ENCODE data around the gene CYP27B1.

Gene CYP27B1

DNA sequence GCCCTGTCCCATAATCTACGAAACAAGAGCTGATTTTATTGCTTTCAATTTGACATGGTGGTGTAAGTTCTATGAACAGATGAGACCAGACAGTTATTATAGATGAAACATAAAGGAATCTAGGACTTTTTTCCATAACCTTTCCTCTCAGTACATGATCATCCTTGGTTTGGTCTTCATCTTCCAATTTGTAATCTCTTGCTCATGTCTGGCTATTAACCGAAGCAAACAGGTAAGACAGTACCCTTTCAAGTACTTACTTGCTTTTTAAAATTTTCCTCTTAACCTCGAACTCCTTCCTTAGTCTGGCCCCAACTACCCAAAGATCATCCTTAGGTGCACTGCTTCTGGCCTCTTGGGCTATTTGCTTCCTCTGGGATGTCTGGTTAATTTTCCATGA lies 20.9 kb downstream of the CYP27B1 start:
- peak overlapping the region; percentile 83; the same call in 1 of the 2 replicates for H3K9ac ChIP-seq (ENCODE audit: low read length)
- no peak overlapping the region for H3K27ac ChIP-seq (ENCODE audit: low read depth, low read length, poor library complexity, severe bottlenecking)
- H3K4me2 ChIP-seq (ENCODE audit: low read length), result peak overlapping the region; percentile 79
- H3K9me3 ChIP-seq (ENCODE audit: low read length), result no peaks in the 10 kb centered on the region
- no peaks in the 10 kb centered on the region; the same call in 1 of the 2 replicates for H3F3A ChIP-seq (ENCODE audit: insufficient read depth, low read length)
- no peaks in the 10 kb centered on the region for H3K27me3 ChIP-seq (ENCODE audit: insufficient read depth, low read length)
- peak overlapping the region; percentile 72 for H3K4me3 ChIP-seq (ENCODE audit: low read depth, low read length, poor library complexity, severe bottlenecking)
- no peaks in the 10 kb centered on the region for H3K9me2 ChIP-seq (ENCODE audit: low read depth, low read length)
- no peak overlapping the region for H2AFZ ChIP-seq (ENCODE audit: low read length)
- H4K20me1 ChIP-seq (ENCODE audit: insufficient read depth, low read length), result no peaks in the 10 kb centered on the region
- H3K79me2 ChIP-seq (ENCODE audit: insufficient read depth, low read length), result peaks cover 10% of the 10 kb centered on the region
- H3K4me1 ChIP-seq (ENCODE audit: insufficient read depth, low read length, severe bottlenecking), result peaks cover 46% of the 10 kb centered on the region
- H3K36me3 ChIP-seq (ENCODE audit: insufficient read depth, low read length), result peaks cover 49% of the 10 kb centered on the region
- TF ChIP-seq EZH2 (IDR thresholded peaks at IDR 0.05; ENCODE audit: borderline replicate concordance, low read length), result no peak
- TF ChIP-seq, protein P1, sequence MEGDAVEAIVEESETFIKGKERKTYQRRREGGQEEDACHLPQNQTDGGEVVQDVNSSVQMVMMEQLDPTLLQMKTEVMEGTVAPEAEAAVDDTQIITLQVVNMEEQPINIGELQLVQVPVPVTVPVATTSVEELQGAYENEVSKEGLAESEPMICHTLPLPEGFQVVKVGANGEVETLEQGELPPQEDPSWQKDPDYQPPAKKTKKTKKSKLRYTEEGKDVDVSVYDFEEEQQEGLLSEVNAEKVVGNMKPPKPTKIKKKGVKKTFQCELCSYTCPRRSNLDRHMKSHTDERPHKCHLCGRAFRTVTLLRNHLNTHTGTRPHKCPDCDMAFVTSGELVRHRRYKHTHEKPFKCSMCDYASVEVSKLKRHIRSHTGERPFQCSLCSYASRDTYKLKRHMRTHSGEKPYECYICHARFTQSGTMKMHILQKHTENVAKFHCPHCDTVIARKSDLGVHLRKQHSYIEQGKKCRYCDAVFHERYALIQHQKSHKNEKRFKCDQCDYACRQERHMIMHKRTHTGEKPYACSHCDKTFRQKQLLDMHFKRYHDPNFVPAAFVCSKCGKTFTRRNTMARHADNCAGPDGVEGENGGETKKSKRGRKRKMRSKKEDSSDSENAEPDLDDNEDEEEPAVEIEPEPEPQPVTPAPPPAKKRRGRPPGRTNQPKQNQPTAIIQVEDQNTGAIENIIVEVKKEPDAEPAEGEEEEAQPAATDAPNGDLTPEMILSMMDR (IDR thresholded peaks at IDR 0.05; ENCODE audit: low read length), result no peak

DNA sequence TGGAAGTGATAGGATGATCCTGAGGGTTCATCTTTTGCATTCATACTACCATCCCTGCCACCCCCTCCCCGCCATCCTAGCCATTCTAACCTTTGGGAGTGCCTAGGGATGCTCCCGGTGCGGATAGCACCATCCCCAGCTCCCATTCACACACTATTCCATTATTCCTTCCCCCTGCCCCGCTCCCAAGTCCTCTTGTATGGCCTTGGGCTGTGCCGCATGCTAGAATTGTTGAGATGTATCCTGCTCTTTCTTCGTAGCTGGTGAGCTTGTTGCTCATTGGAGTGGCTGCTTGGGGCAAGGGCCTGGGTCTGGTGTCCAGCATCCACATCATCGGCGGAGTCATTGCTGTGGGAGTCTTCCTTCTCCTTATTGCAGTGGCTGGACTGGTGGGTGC lies 21.4 kb downstream of the CYP27B1 start:
- no peak overlapping the region for H2AFZ ChIP-seq (ENCODE audit: low read length)
- H3K4me1 ChIP-seq (ENCODE audit: insufficient read depth, low read length, severe bottlenecking), result peaks cover 46% of the 10 kb centered on the region

DNA sequence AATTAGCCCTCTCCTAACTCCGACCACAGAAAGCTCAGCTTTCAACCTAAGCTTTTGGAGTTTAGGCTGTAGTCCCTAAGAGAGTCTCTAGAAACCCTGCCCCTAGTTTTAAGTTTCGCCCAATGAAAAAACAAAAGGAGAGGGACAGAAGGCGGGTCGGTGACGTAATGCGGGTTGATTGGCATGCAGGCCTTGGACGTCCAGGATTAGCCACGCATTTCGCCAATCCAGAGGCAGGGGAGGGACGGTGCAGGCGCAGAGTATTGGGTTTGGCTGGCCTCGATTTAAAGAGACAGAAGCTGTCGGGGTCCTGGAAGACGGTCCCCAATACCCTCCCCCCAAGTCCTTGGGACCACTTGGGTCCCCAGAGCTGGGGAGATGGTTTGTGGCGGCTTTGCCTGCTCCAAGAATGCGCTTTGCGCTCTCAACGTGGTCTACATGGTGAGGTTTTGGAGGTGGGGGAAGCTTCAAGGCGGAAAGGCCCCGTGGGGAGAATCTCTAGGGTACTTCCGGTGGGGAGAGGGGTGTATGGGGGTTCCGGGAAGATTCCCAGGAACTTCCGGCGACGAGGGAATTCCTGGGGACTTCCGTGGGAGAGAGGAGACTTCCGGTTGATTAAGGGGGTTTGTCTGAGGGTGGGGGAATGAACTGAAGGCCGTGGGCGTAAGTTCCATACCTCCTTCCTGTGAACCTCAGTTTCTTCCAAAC lies 21.9 kb downstream of the CYP27B1 start, which contains the start of gene TSPAN31:
TSS of gene TSPAN31 (plus strand) at position 263 of the 708 bp plus-strand sequence. CDS start at position 379, 116 bp downstream.
- no peaks in the 10 kb centered on the region for H3K9me3 ChIP-seq (ENCODE audit: low read length)
- H3K27me3 ChIP-seq (ENCODE audit: insufficient read depth, low read length), result no peaks in the 10 kb centered on the region
- peaks cover 39% of the 10 kb centered on the region for H3K36me3 ChIP-seq (ENCODE audit: insufficient read depth, low read length)
- H3K4me1 ChIP-seq (ENCODE audit: insufficient read depth, low read length, severe bottlenecking), result peaks cover 49% of the 10 kb centered on the region
- peak within 1 kb of the TSS; percentile 74 for H3K27ac ChIP-seq (ENCODE audit: low read depth, low read length, poor library complexity, severe bottlenecking)
- peak within 1 kb of the TSS; percentile 72 for H3K4me3 ChIP-seq (ENCODE audit: low read depth, low read length, poor library complexity, severe bottlenecking)
- peak within 1 kb of the TSS; percentile 83 for H3K9ac ChIP-seq (ENCODE audit: low read length)
- H4K20me1 ChIP-seq (ENCODE audit: insufficient read depth, low read length), result no peaks in the 10 kb centered on the region
- H3K4me2 ChIP-seq (ENCODE audit: low read length), result peak within 1 kb of the TSS; percentile 79
- no peaks in the 10 kb centered on the region for H3K9me2 ChIP-seq (ENCODE audit: low read depth, low read length)
- H2AFZ ChIP-seq (ENCODE audit: low read length), result peak within 1 kb of the TSS; percentile 5; the same call in 1 of the 2 replicates
- TF ChIP-seq EZH2 (IDR thresholded peaks at IDR 0.05; ENCODE audit: borderline replicate concordance, low read length), result no peak
- TF ChIP-seq, protein P1 (IDR thresholded peaks at IDR 0.05; ENCODE audit: low read length), result no peak
- no peaks in the 10 kb centered on the region for H3K79me2 ChIP-seq (ENCODE audit: insufficient read depth, low read length)
- H3F3A ChIP-seq (ENCODE audit: insufficient read depth, low read length), result no peaks in the 10 kb centered on the region; the same call in 1 of the 2 replicates

More for the DNA sequence above, 21.4 kb downstream of the CYP27B1 start:
- Histone ChIP-seq H3K9me2 (ENCODE audit: low read depth, low read length) (no peaks in the 10 kb centered on the region), H3K4me3 (ENCODE audit: low read depth, low read length, poor library complexity, severe bottlenecking) (peak overlapping the region; percentile 72), H3K79me2 (ENCODE audit: insufficient read depth, low read length) (peaks cover 5% of the 10 kb centered on the region), H3K9me3 (ENCODE audit: low read length) (no peaks in the 10 kb centered on the region), H3K4me2 (ENCODE audit: low read length) (peak overlapping the region; percentile 79), H3K27ac (ENCODE audit: low read depth, low read length, poor library complexity, severe bottlenecking) (peak overlapping the region; percentile 74), H3K9ac (ENCODE audit: low read length) (peak overlapping the region; percentile 83), H3F3A (ENCODE audit: insufficient read depth, low read length) (no peaks in the 10 kb centered on the region; the same call in 1 of the 2 replicates), H3K36me3 (ENCODE audit: insufficient read depth, low read length) (peaks cover 44% of the 10 kb centered on the region), H4K20me1 (ENCODE audit: insufficient read depth, low read length) (no peaks in the 10 kb centered on the region), H3K27me3 (ENCODE audit: insufficient read depth, low read length) (no peaks in the 10 kb centered on the region)
- TF ChIP-seq, protein P1 (IDR thresholded peaks at IDR 0.05; ENCODE audit: low read length), result no peak
- TF ChIP-seq EZH2 (IDR thresholded peaks at IDR 0.05; ENCODE audit: borderline replicate concordance, low read length), result no peak

All from OCI-LY1 (cell line).